H1 (cell line): ENCODE data around the gene NRL. TPM values are rescaled to one million over a fixed set of nuclear protein-coding genes. Genes with fewer than 3 reads are reported as not detected.

Source experiments
- CTCF ChIA-PET: fragments of 300-600 bp; sonication (Branson Sonifier 250); formaldehyde crosslinking; loops from one replicate; lab custom pipeline; 2021; ENCODE audit not compliant: partially characterized antibody; lab: Charles Lee
- POLR2A ChIA-PET: fragments of 300-600 bp; sonication (Branson Sonifier 250); formaldehyde crosslinking; loops from one replicate; lab custom pipeline; 2021; ENCODE audit warnings: inconsistent platforms; ENCODE audit not compliant: partially characterized antibody; lab: Charles Lee
- DNase-seq, 2 experiments: peaks; one replicate each; pipeline versions ENCODE4 v3.0.0 to v3.0.0-alpha.2; 2010 to 2022; ENCODE audit warnings: low spot score in 2 of 2, low read depth in 1 of 2, mixed read lengths in 1 of 2
- FAIRE-seq: peaks from 2 replicates; lab custom pipeline; 2011; peaks lifted over from hg19 to GRCh38; lab: Jason Lieb, UNC
- H2AFZ ChIP-seq: 2 replicates; pipeline ENCODE4 v1.8.1; 2012; ENCODE audit warnings: low read length, inconsistent platforms
- H2AK5ac ChIP-seq: 2 replicates; pipeline ENCODE4 v1.6.1; 2013; ENCODE audit warnings: low read depth, low read length
- H2BK120ac ChIP-seq: replicated peaks from 2 replicates; pipeline ENCODE3; 2013; ENCODE audit warnings: low read depth, low read length, inconsistent platforms
- H2BK12ac ChIP-seq: 2 replicates; pipeline ENCODE4 v1.6.1; 2013; ENCODE audit warnings: low read depth, low read length
- H2BK15ac ChIP-seq: 2 replicates; pipeline ENCODE4 v1.6.1; 2013; ENCODE audit warnings: low read length
- H2BK20ac ChIP-seq: 2 replicates; pipeline ENCODE4 v1.6.1; 2013; ENCODE audit warnings: low read length
- H2BK5ac ChIP-seq: 2 replicates; pipeline ENCODE4 v1.6.1; 2013; ENCODE audit warnings: low read depth, low read length
- H3K14ac ChIP-seq: 2 replicates; pipeline ENCODE4 v1.6.1; 2013; ENCODE audit warnings: inconsistent platforms; ENCODE audit not compliant: insufficient read length
- H3K18ac ChIP-seq: 2 replicates; pipeline ENCODE4 v1.6.1; 2013; ENCODE audit warnings: low read length; ENCODE audit errors: extremely low read depth
- H3K23ac ChIP-seq: 2 replicates; pipeline ENCODE4 v1.6.1; 2013; ENCODE audit warnings: inconsistent platforms; ENCODE audit not compliant: insufficient read length
- H3K23me2 ChIP-seq: 2 replicates; pipeline ENCODE4 v1.6.1; 2013; ENCODE audit warnings: low read depth, low read length
- H3K27ac ChIP-seq: 2 replicates; pipeline ENCODE4 v1.6.1; 2011; ENCODE audit warnings: low read depth, low read length, inconsistent platforms
- H3K27me3 ChIP-seq, 4 experiments: replicated peaks in 1 of 4; 1 replicate in 1 of 4; 2 replicates in 3 of 4; pipeline versions ENCODE4 v1.6.1 to v1.8.1; 2011 to 2013; ENCODE audit warnings: low read length in 3 of 4, mild to moderate bottlenecking in 3 of 4, inconsistent platforms in 2 of 4, mixed read lengths in 2 of 4, moderate library complexity in 1 of 4; ENCODE audit not compliant: control insufficient read depth in 3 of 4, insufficient read depth in 3 of 4; ENCODE audit errors: extremely low read depth in 1 of 4
- H3K36me3 ChIP-seq, 4 experiments: 2 replicates each; pipeline versions ENCODE4 v1.6.1 to v1.8.1; 2011 to 2013; ENCODE audit warnings: mild to moderate bottlenecking in 4 of 4, low read length in 3 of 4, moderate library complexity in 2 of 4, control low read depth in 1 of 4, inconsistent platforms in 1 of 4; ENCODE audit not compliant: insufficient read depth in 4 of 4, control insufficient read depth in 2 of 4
- H3K4ac ChIP-seq: replicated peaks from 2 replicates; pipeline ENCODE3; 2013; ENCODE audit warnings: low read length, low read depth, mixed read lengths, inconsistent platforms; ENCODE audit not compliant: insufficient read length
- H3K4me1 ChIP-seq, 4 experiments: replicated peaks in 1 of 4; 1 replicate in 1 of 4; 2 replicates in 3 of 4; pipeline versions ENCODE4 v1.6.1 to v1.8.1; 2011 to 2013; ENCODE audit warnings: low read length in 3 of 4, inconsistent platforms in 2 of 4, mixed read lengths in 1 of 4; ENCODE audit not compliant: insufficient read depth in 4 of 4, control insufficient read depth in 3 of 4
- H3K4me2 ChIP-seq, 2 experiments: 2 replicates each; pipeline versions ENCODE4 v1.6.1 to v1.8.1; 2011 to 2013; ENCODE audit warnings: low read depth in 2 of 2, low read length in 2 of 2, control low read depth in 1 of 2, inconsistent platforms in 1 of 2, mild to moderate bottlenecking in 1 of 2; ENCODE audit not compliant: insufficient read depth in 1 of 2
- H3K4me3 ChIP-seq, 4 experiments: fragments of 200-600, 300-600 bp in 1 of 4; sonication (generic), shearing (Covaris generic), sonication (Bioruptor Twin) in 1 of 4; 2 replicates each; pipeline versions ENCODE4 v1.5.1 to v1.8.1; 2011 to 2016; ENCODE audit warnings: low read length in 4 of 4, low read depth in 3 of 4, control low read depth in 2 of 4, inconsistent platforms in 2 of 4, mild to moderate bottlenecking in 2 of 4, mixed read lengths in 1 of 4, moderate library complexity in 1 of 4; ENCODE audit not compliant: insufficient read depth in 2 of 4; ENCODE audit errors: extremely low read depth in 1 of 4
- H3K56ac ChIP-seq: replicated peaks from 2 replicates; pipeline ENCODE3; 2013; ENCODE audit warnings: low read depth, mild to moderate bottlenecking, mixed read lengths, low read length, inconsistent platforms; ENCODE audit not compliant: insufficient read length
- H3K79me1 ChIP-seq: 2 replicates; pipeline ENCODE4 v1.6.1; 2013; ENCODE audit warnings: low read depth, low read length, control low read depth
- H3K79me2 ChIP-seq, 2 experiments: 2 replicates each; pipeline versions ENCODE4 v1.6.1 to v1.8.1; 2012 to 2013; ENCODE audit warnings: low read length in 2 of 2, mild to moderate bottlenecking in 2 of 2, inconsistent platforms in 1 of 2; ENCODE audit not compliant: insufficient read depth in 2 of 2, control insufficient read depth in 1 of 2
- H3K9ac ChIP-seq, 4 experiments: replicated peaks in 1 of 4; 1 replicate in 1 of 4; 2 replicates in 3 of 4; pipeline versions ENCODE4 v1.6.1 to v1.8.1; 2011 to 2013; ENCODE audit warnings: low read depth in 3 of 4, low read length in 3 of 4, control low read depth in 2 of 4, mild to moderate bottlenecking in 2 of 4, moderate library complexity in 2 of 4, inconsistent platforms in 1 of 4; ENCODE audit errors: extremely low read depth in 1 of 4
- H3K9me3 ChIP-seq, 2 experiments: 2 replicates each; pipeline versions ENCODE4 v1.6.1 to v1.8.1; 2012 to 2013; ENCODE audit warnings: mild to moderate bottlenecking in 2 of 2, moderate library complexity in 2 of 2, control low read depth in 1 of 2, inconsistent platforms in 1 of 2, low read depth in 1 of 2, low read length in 1 of 2, mixed read lengths in 1 of 2; ENCODE audit not compliant: insufficient read depth in 2 of 2
- H4K20me1 ChIP-seq, 2 experiments: replicated peaks in 1 of 2; 2 replicates each; pipeline versions ENCODE3 to v1.8.1; 2011 to 2013; ENCODE audit warnings: inconsistent platforms in 2 of 2, low read length in 2 of 2, mild to moderate bottlenecking in 1 of 2; ENCODE audit not compliant: insufficient read depth in 2 of 2, control insufficient read depth in 1 of 2
- H4K5ac ChIP-seq: 2 replicates; pipeline ENCODE4 v1.6.1; 2013; ENCODE audit warnings: low read length, low read depth, mixed read lengths, inconsistent platforms; ENCODE audit not compliant: insufficient read length
- H4K8ac ChIP-seq: 2 replicates; pipeline ENCODE4 v1.8.0; 2013; ENCODE audit warnings: mild to moderate bottlenecking, moderate library complexity, low read length, inconsistent platforms; ENCODE audit not compliant: insufficient read depth; ENCODE audit errors: extremely low read depth
- H4K91ac ChIP-seq: replicated peaks from 2 replicates; pipeline ENCODE3; 2013; ENCODE audit warnings: low read length, mixed read lengths, inconsistent platforms; ENCODE audit not compliant: insufficient read length
- CREB1 ChIP-seq: IDR thresholded peaks from 2 replicates; pipeline ENCODE4 v1.6.1; 2012; ENCODE audit warnings: inconsistent platforms
- CTBP2 ChIP-seq: IDR thresholded peaks from 2 replicates; pipeline ENCODE4 v1.7.0; 2011; ENCODE audit warnings: borderline replicate concordance, mild to moderate bottlenecking, moderate library complexity, mixed read lengths, low read length; ENCODE audit not compliant: insufficient read depth, insufficient read length
- EP300 ChIP-seq, 2 experiments: IDR thresholded peaks; 1 replicate in 1 of 2; 2 replicates in 1 of 2; pipeline ENCODE4 v1.6.1; 2011 to 2012; ENCODE audit warnings: low read depth in 2 of 2, low read length in 2 of 2, mild to moderate bottlenecking in 2 of 2, borderline replicate concordance in 1 of 2, inconsistent platforms in 1 of 2, moderate library complexity in 1 of 2
- POLR2AphosphoS5 ChIP-seq: IDR thresholded peaks from 2 replicates; pipeline ENCODE4 v1.6.1; 2011; ENCODE audit warnings: low read depth, low read length
- SIX5 ChIP-seq: IDR thresholded peaks from 2 replicates; pipeline ENCODE4 v1.6.1; 2011; ENCODE audit warnings: mild to moderate bottlenecking, low read depth, low read length
- SP4 ChIP-seq: IDR thresholded peaks from 2 replicates; pipeline ENCODE4 v1.6.1; 2012; ENCODE audit warnings: low read length, inconsistent platforms
- WGBS, 2 experiments: shearing (Covaris generic) in 1 of 2; methylation state at CpG; one replicate each; pipeline versions ENCODE4 v1.1.6 to v1.1.7; 2013 to 2015; ENCODE audit warnings: low lambda C conversion rate in 2 of 2, mixed read lengths in 2 of 2, inconsistent platforms in 1 of 2, low coverage in 1 of 2, missing lambda C conversion rate in 1 of 2; ENCODE audit not compliant: insufficient replicate concordance in 2 of 2, insufficient coverage in 1 of 2, insufficient read length in 1 of 2; ENCODE audit errors: extremely low coverage in 1 of 2, missing lambda C conversion rate in 1 of 2; 5-methylcytosine and 5-hydroxymethylcytosine counted together
- polyA plus RNA-seq, 7 experiments: library from polyadenylated mRNA; depleted of rRNA in 3 of 7; stranded (reverse) in 5 of 7; unstranded in 2 of 7; fragments of >200 nt in 5 of 7; fragments of 200-250 nt in 2 of 7; gene quantifications; 1 replicate in 5 of 7; 2 replicates in 1 of 7; 4 replicates in 1 of 7; pipeline versions ENCODE4 v1.2.1 to v1.2.3, GENCODE V29; 2011 to 2013; ENCODE audit warnings: missing spikeins in 2 of 7, mixed read lengths in 2 of 7
- total RNA-seq: library from RNA; stranded (reverse); fragmentation: NEBNext Ultra II Directional; extraction: Animal tissue kit (Norgen Biotek cat#: 25700); gene quantifications from 2 replicates; pipeline ENCODE4 v1.2.1, GENCODE V29; 2021
- TF ChIP-seq, protein P1 (sequence below): IDR thresholded peaks from 2 replicates; pipeline ENCODE4 v1.6.1; 2012; ENCODE audit warnings: low read length, inconsistent platforms

NRL gene
- total and polyA plus RNA-seq, 2 of the 8 experiments (the other 6 are each of a cell fraction or from before 2014, with no cell fraction given): 1.1 to 2.2 TPM

DNA sequence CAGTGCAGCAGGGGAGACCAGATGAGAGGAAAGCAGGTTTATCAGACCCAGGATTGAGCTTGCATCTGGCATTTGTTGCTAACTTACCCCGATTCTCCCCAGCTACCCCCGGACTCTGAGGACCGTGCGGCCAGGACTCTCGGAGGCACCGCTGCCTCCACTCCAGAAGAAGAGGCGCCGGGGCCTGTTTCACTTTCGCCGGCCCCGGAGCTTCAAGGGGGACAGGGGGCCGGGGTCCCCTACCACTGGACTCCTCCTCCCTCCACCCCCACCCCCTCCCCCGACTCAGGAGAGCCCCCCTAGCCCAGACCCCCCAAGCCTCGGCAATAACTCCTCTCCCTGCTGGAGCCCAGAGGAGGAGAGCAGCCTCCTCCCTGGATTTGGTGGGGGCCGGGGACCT, 49.9 kb downstream of the NRL start:
- H3K27me3 ChIP-seq: no peaks in the 10 kb centered on the region; a peak in 1 of 7 replicates
- H3K4me3 ChIP-seq: no peak overlapping the region
- no peak overlapping the region for H3K23ac ChIP-seq
- no peak overlapping the region for H3K9ac ChIP-seq
- H3K36me3 ChIP-seq: no peaks in the 10 kb centered on the region
- no peak overlapping the region for H2AFZ ChIP-seq
- FAIRE-seq (no peak), DNase-seq (no peak)
- H4K8ac ChIP-seq: no peak overlapping the region
- H2AK5ac ChIP-seq: no peak overlapping the region
- no peak overlapping the region for H2BK12ac ChIP-seq
- WGBS, 2 experiments: 95% methylated on average over 6 of the region's 15 CpGs; no CpG with 5 or more reads in 1 of the 2 experiments
- no peak overlapping the region for H3K56ac ChIP-seq
- no peak overlapping the region for H2BK120ac ChIP-seq
- no peak overlapping the region for H3K4me2 ChIP-seq
- no peaks in the 10 kb centered on the region for H3K79me1 ChIP-seq
- no peak overlapping the region for H3K27ac ChIP-seq
- no peaks in the 10 kb centered on the region for H3K79me2 ChIP-seq
- H3K14ac ChIP-seq: no peak overlapping the region
- H3K23me2 ChIP-seq: no peaks in the 10 kb centered on the region
- CTCF ChIA-PET: interaction anchor here (0.9 to 23.8 kb wide), 7 partner anchors 9 to 242 kb away, joined by 3 to 316 read pairs (median 5); partner anchors contain the start of genes CIDEB, IRF9 and PCK2
- H2BK20ac ChIP-seq: no peak overlapping the region
- no peak overlapping the region for H3K18ac ChIP-seq
- no peaks in the 10 kb centered on the region for H4K20me1 ChIP-seq
- no peaks in the 10 kb centered on the region for H3K4me1 ChIP-seq
- POLR2A ChIA-PET: interaction anchor here (1.1 to 27.2 kb wide), 4 partner anchors 10 to 34 kb away, joined by 3 to 626 read pairs (median 20); partner anchors contain the start of genes CARMIL3 and PCK2
- H2BK15ac ChIP-seq: no peak overlapping the region
- H2BK5ac ChIP-seq: no peak overlapping the region; the same call in 1 of the 2 replicates
- H3K9me3 ChIP-seq: no peaks in the 10 kb centered on the region
- no peak overlapping the region for H3K4ac ChIP-seq
- no peak overlapping the region for H4K5ac ChIP-seq
- H4K91ac ChIP-seq: no peak overlapping the region
- TF ChIP-seq CTBP2: no peak
- TF ChIP-seq CREB1: no peak
- TF ChIP-seq, protein P1, sequence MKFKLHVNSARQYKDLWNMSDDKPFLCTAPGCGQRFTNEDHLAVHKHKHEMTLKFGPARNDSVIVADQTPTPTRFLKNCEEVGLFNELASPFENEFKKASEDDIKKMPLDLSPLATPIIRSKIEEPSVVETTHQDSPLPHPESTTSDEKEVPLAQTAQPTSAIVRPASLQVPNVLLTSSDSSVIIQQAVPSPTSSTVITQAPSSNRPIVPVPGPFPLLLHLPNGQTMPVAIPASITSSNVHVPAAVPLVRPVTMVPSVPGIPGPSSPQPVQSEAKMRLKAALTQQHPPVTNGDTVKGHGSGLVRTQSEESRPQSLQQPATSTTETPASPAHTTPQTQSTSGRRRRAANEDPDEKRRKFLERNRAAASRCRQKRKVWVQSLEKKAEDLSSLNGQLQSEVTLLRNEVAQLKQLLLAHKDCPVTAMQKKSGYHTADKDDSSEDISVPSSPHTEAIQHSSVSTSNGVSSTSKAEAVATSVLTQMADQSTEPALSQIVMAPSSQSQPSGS: no peak
- no peak for TF ChIP-seq SIX5
- TF ChIP-seq POLR2AphosphoS5: no peak
- no peak for TF ChIP-seq SP4
- no peak for TF ChIP-seq EP300 (IDR thresholded peaks at IDR 0.05; ENCODE audit: borderline replicate concordance in 1 of 2, low read depth in 2 of 2, low read length in 2 of 2)
